ENCODE measurements around the gene CARD18.

GRCh38 chr11:105156231-105156630 lies 16.7 kb upstream of the CARD18 start:
- TF ChIP-seq ARNT (IDR thresholded peaks at IDR 0.05), result no peak
- no peak for TF ChIP-seq SUZ12 (IDR thresholded peaks at IDR 0.05)
- no peak for TF ChIP-seq FOXM1 (IDR thresholded peaks at IDR 0.05; ENCODE audit: borderline replicate concordance)
- no peak for TF ChIP-seq L3MBTL2 (conservative IDR thresholded peaks at IDR 0.05)
- TF ChIP-seq SP1 (IDR thresholded peaks at IDR 0.05), result no peak
- no peak for TF ChIP-seq CTBP1 (IDR thresholded peaks at IDR 0.05; ENCODE audit: borderline replicate concordance)
- no peak for TF ChIP-seq ZNF384 (IDR thresholded peaks at IDR 0.05)
- TF ChIP-seq BHLHE40 (IDR thresholded peaks at IDR 0.05; ENCODE audit: borderline replicate concordance), result no peak
- no peak for TF ChIP-seq PKNOX1 (IDR thresholded peaks at IDR 0.05)
- TF ChIP-seq NFRKB (IDR thresholded peaks at IDR 0.05), result no peak
- TF ChIP-seq HDGF (IDR thresholded peaks at IDR 0.05; ENCODE audit: borderline replicate concordance), result no peak

All from HEK293T (cell line).